ENCODE results near the gene TNFRSF8. TPM values are rescaled to one million over a fixed set of nuclear protein-coding genes. Genes with fewer than 3 reads are reported as not detected.

The TNFRSF8 gene
- total and polyA plus RNA-seq, 2 of the 4 experiments (the other 2 are of a cell fraction), result under 0.01 to 0.31 TPM

- 0 out of 2 replicates have a peak overlapping the region, but pooled peaks have one; percentile 68 for H2BK20ac ChIP-seq (ENCODE audit: low read depth, low read length)
- H3K9ac ChIP-seq (ENCODE audit: low read depth, low read length), result no peak overlapping the region
- H3K4me3 ChIP-seq (ENCODE audit: insufficient read depth, low read depth, low read length), result no peak overlapping the region
- H3K27me3 ChIP-seq (ENCODE audit: control insufficient read depth, insufficient read depth, low read length), result no peaks in the 10 kb centered on the region
- no peak overlapping the region for H3K18ac ChIP-seq (ENCODE audit: low read depth, low read length)
- in situ Hi-C loops (cut with MboI; ENCODE audit: low sequenced_read_pairs) (no loop called here), intact Hi-C loops (cut with micrococcal nuclease) (no loop called here), dilution Hi-C loops (cut with HindIII; ENCODE audit: low sequenced_read_pairs, unreplicated experiment) (no loop called here)
- DNase-seq (no peak), ATAC-seq (ENCODE audit: low read depth) (no peak)
- H2BK15ac ChIP-seq (ENCODE audit: low read depth, low read length), result peak overlapping the region; percentile 85; the same call in 1 of the 3 replicates
- no peak overlapping the region for H4K8ac ChIP-seq (ENCODE audit: low read depth in 2 of 2, low read length in 2 of 2)
- no peak overlapping the region for H2BK120ac ChIP-seq (ENCODE audit: low read depth, low read length)
- peaks cover 13% of the 10 kb centered on the region for H3K9me1 ChIP-seq (ENCODE audit: insufficient read depth, low read length)
- peaks cover 4% of the 10 kb centered on the region; the same call in 1 of the 2 replicates for H3K9me3 ChIP-seq (ENCODE audit: control insufficient read depth, insufficient read depth, low read length)
- ChIA-PET CTCF (no interaction called here), POLR2A (ENCODE audit: unreplicated experiment) (no interaction called here)
- no peaks in the 10 kb centered on the region for H3K79me1 ChIP-seq (ENCODE audit: low read depth in 1 of 2, low read length in 2 of 2)
- H3K27ac ChIP-seq (ENCODE audit: insufficient read depth, low read length), result no peak overlapping the region
- no peak overlapping the region for H3K23ac ChIP-seq (ENCODE audit: low read depth, low read length)
- no peak overlapping the region for H3K56ac ChIP-seq (ENCODE audit: extremely low read depth, insufficient read depth, low read length)
- no peak overlapping the region for H3K4me2 ChIP-seq (ENCODE audit: low read depth, low read length)
- H2AFZ ChIP-seq (replicated peaks; ENCODE audit: low read length, poor library complexity), result peak overlapping the region; percentile 5
- no TSS peak for BruUV-seq (replicated peaks)
- H2BK5ac ChIP-seq (ENCODE audit: low read depth, low read length, poor library complexity, severe bottlenecking), result no peak overlapping the region
- H3K4ac ChIP-seq (ENCODE audit: low read depth, low read length), result peak overlapping the region; percentile 11; the same call in 1 of the 2 replicates
- H3K14ac ChIP-seq (replicated peaks; ENCODE audit: low read depth, low read length), result no peak overlapping the region
- peak overlapping the region; percentile 18; the same call in 1 of the 2 replicates for H2AK5ac ChIP-seq (ENCODE audit: low read depth, low read length)
- 96% methylated on average over 5 of the region's 12 CpGs; no CpG with 5 or more reads in 1 of the 2 experiments for WGBS, 2 experiments (ENCODE audit: extremely low coverage in 2 of 2, insufficient read length in 1 of 2)
- H4K20me1 ChIP-seq (ENCODE audit: insufficient read depth, low read length), result no peaks in the 10 kb centered on the region
- no peak overlapping the region for H4K5ac ChIP-seq (ENCODE audit: low read depth, low read length)
- H3K4me1 ChIP-seq (ENCODE audit: control insufficient read depth, insufficient read depth, low read length), result peaks cover 27% of the 10 kb centered on the region
- 0 out of 2 replicates have a peak overlapping the region, but pooled peaks have one; percentile 17 for H4K91ac ChIP-seq (ENCODE audit: insufficient read depth, low read depth, low read length)
- no peak overlapping the region for H2AK9ac ChIP-seq (replicated peaks; ENCODE audit: low read depth, low read length, poor library complexity)
- H3K36me3 ChIP-seq (ENCODE audit: control insufficient read depth, insufficient read depth, low read length), result no peaks in the 10 kb centered on the region
- no peak for TF ChIP-seq CEBPB (IDR thresholded peaks at IDR 0.05; ENCODE audit: low read depth, low read length)
- TF ChIP-seq ELK1 (IDR thresholded peaks at IDR 0.05; ENCODE audit: borderline replicate concordance, low read depth, low read length), result no peak
- TF ChIP-seq MAFK (IDR thresholded peaks at IDR 0.05; ENCODE audit: low read depth, low read length), result no peak
- TF ChIP-seq CHD1 (IDR thresholded peaks at IDR 0.05; ENCODE audit: low read depth, low read length), result no peak
- TF ChIP-seq POLR2A (IDR thresholded peaks at IDR 0.05; ENCODE audit: low read depth, low read length), result no peak
- TF ChIP-seq MAZ (IDR thresholded peaks at IDR 0.05; ENCODE audit: borderline replicate concordance, low read depth, low read length), result no peak
- no peak for TF ChIP-seq RFX5 (IDR thresholded peaks at IDR 0.05; ENCODE audit: low read depth, low read length)
- TF ChIP-seq RCOR1 (IDR thresholded peaks at IDR 0.05; ENCODE audit: insufficient replicate concordance, low read length), result no peak
- no peak for TF ChIP-seq SMC3 (IDR thresholded peaks at IDR 0.05; ENCODE audit: low read depth, low read length)
- no peak for TF ChIP-seq BHLHE40 (IDR thresholded peaks at IDR 0.05; ENCODE audit: low read depth, low read length)
- no peak for TF ChIP-seq FOS (IDR thresholded peaks at IDR 0.05; ENCODE audit: low read depth, low read length)
- TF ChIP-seq NFE2L2 (IDR thresholded peaks at IDR 0.05; ENCODE audit: low read depth, low read length), result no peak
- TF ChIP-seq RAD21 (IDR thresholded peaks at IDR 0.05; ENCODE audit: low read length), result no peak
- TF ChIP-seq MXI1 (IDR thresholded peaks at IDR 0.05; ENCODE audit: borderline replicate concordance, low read depth, low read length), result no peak
- no peak for TF ChIP-seq USF2 (IDR thresholded peaks at IDR 0.05; ENCODE audit: low read depth, low read length)
Measured at GRCh38 chr1:12145616-12146342, 82.7 kb downstream of the TNFRSF8 start.

Measured in IMR-90 (cell line).